Colon (tissue), 2 donors: ENCODE data around the gene ZMIZ2.
"Not testable (repeated sequence)": the region's sequence is repeated elsewhere in the genome, so short reads cannot be mapped to it uniquely, and the experiment has no call there.

Experiments used
- FAIRE-seq: peaks from 2 replicates; lab custom pipeline; 2012; peaks lifted over from hg19 to GRCh38; lab: Jason Lieb, UNC
- donor health status: control.
- donor health status: control.

Gene ZMIZ2

GRCh38 chr7:44748045-44748947 lies at the start of gene ZMIZ2:
Gene ZMIZ2 (plus strand): TSS chr7:44748847. CDS start chr7:44756250, 7,403 bp downstream.
- no peak for FAIRE-seq

- not testable (repeated sequence) for FAIRE-seq
Measured at GRCh38 chr7:44699598-44699997, 49.0 kb upstream of the ZMIZ2 start.

GRCh38 chr7:44700322-44700721 lies 48.3 kb upstream of the ZMIZ2 start:
- FAIRE-seq: no peak

- not testable (repeated sequence) for FAIRE-seq
Measured at GRCh38 chr7:44703391-44703790, 45.3 kb upstream of the ZMIZ2 start.

GRCh38 chr7:44703921-44704320 lies 44.7 kb upstream of the ZMIZ2 start:
- no peak for FAIRE-seq

- no peak for FAIRE-seq
Measured at GRCh38 chr7:44705434-44705833, 43.2 kb upstream of the ZMIZ2 start.

GRCh38 chr7:44706788-44707557 lies 41.7 kb upstream of the ZMIZ2 start:
- no peak for FAIRE-seq

- FAIRE-seq: no peak
Measured at GRCh38 chr7:44707558-44708230, 41.0 kb upstream of the ZMIZ2 start.

- FAIRE-seq: no peak
Measured at GRCh38 chr7:44709011-44709915, 39.4 kb upstream of the ZMIZ2 start.

- FAIRE-seq: no peak
Measured at GRCh38 chr7:44709945-44710596, 38.6 kb upstream of the ZMIZ2 start.

- no peak for FAIRE-seq
Measured at GRCh38 chr7:44711528-44711927, 37.1 kb upstream of the ZMIZ2 start.

- no peak for FAIRE-seq
Measured at GRCh38 chr7:44712012-44712411, 36.6 kb upstream of the ZMIZ2 start.

GRCh38 chr7:44713141-44713540 lies 35.5 kb upstream of the ZMIZ2 start:
- FAIRE-seq: no peak

GRCh38 chr7:44713680-44714335 lies 34.8 kb upstream of the ZMIZ2 start:
- FAIRE-seq: no peak

- no peak for FAIRE-seq
Measured at GRCh38 chr7:44716205-44716604, 32.4 kb upstream of the ZMIZ2 start.

- no peak for FAIRE-seq
Measured at GRCh38 chr7:44720301-44720700, 28.3 kb upstream of the ZMIZ2 start.

GRCh38 chr7:44724276-44724675 lies 24.4 kb upstream of the ZMIZ2 start:
- no peak for FAIRE-seq

GRCh38 chr7:44726250-44726649 lies 22.4 kb upstream of the ZMIZ2 start:
- not testable (repeated sequence) for FAIRE-seq

GRCh38 chr7:44727158-44727936 lies 21.3 kb upstream of the ZMIZ2 start:
- no peak for FAIRE-seq

GRCh38 chr7:44727937-44728262 lies 20.7 kb upstream of the ZMIZ2 start:
- no peak for FAIRE-seq
